GM12872 (cell line): Measurements from ENCODE around the gene SCGN.

ENCODE experiments used
- CTCF ChIP-seq: IDR thresholded peaks from 3 replicates; pipeline ENCODE4 v1.5.1; 2011; ENCODE audit warnings: low read depth, mild to moderate bottlenecking, low read length, moderate library complexity; ENCODE audit not compliant: insufficient read depth

Gene SCGN

GRCh38 chr6:25706314-25707014, 54.4 kb downstream of the SCGN start:
- TF ChIP-seq CTCF = no peak

- TF ChIP-seq CTCF = no peak
These were observed 57.7 kb downstream of the SCGN start for GRCh38 chr6:25709761-25710160.

GRCh38 chr6:25710287-25710686, 58.3 kb downstream of the SCGN start:
- no peak for TF ChIP-seq CTCF

DNA sequence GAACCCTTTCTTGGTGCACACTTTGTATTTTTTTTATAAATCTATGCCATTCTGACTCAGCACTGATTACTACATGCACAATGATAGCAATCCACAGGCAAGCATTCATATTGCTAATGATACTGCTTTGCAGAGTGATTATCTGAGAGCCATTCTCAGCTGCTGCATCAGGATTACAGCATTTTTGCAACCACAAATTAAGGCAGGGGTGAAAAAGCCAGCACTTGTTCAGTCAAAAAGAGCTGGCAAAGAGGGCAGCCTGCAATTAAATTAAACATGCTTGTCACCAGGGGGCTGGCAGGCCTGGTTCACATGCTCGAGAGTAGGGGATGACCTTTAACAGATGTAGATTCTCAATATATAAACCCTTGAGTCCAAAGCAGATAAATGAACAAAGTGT, 61.8 kb downstream of the SCGN start:
- no peak for TF ChIP-seq CTCF

DNA sequence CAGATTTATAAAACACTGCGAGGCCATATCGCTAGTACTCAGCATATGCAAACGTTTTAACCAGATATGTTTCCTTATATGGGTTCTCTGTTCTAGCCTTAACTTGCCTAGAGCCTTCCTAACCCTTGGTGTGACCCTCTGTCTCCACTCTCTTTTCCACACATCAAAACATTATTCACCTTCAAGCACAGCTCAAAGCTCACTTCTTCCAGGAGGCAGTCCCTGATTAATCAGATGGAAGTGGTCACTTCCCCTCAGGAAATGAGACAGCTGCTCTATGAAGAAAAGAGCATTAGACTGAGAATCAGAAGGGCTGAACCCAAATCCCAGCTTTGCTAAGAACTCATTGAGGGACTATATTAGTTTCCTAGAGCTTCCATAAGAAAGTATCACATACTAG, 62.8 kb downstream of the SCGN start:
- TF ChIP-seq CTCF = no peak

GRCh38 chr6:25715794-25716193, 63.8 kb downstream of the SCGN start:
- TF ChIP-seq CTCF = no peak

DNA sequence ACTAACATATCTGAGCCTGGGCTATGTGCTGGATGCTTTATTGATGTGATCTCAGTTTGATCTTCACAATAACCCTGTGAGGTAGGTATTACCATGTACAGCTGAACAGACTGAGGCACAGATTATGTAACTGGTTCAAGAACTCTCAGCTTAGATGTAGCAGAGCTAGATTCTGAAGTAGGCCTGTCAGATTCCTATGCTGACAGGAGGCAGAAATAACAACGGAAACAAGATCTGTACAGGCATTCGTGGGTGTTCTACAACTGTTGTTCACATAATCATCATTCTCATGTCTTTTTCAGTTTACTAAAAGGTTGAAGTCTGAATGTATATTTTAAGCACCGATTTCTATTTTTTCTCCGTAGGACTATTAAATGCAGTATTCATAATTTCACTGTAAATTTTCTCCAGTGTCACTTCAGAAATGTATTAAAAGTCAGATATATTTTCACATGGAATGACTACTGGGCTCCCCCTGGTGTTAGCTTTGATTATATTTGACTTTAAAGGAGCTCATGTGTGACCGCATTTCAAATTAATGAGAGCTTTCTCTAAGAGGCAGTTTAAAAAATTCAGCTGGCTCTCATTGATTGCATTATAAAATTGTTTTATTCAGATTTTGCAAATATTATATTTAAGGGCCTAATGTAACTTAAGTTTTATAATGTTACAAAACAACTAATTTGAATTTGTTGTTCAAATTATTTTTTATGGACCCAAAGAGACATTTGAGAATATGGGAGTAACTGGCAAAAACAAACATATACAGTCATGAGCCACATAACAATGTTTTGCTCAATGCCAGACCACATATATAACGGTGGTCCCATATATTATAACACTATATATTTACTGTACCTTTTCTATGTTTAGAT, 66.1 kb downstream of the SCGN start:
- TF ChIP-seq CTCF = peak; percentile 41; the same call in 1 of the 3 replicates
